DOHH2 (cell line): ENCODE measurements around the gene SYNE4.

Source experiments
- H3F3A ChIP-seq: fragments of 200-600 bp; sonication (generic), shearing (Covaris generic); 2 replicates; pipeline ENCODE4 v1.6.0; 2016; ENCODE audit warnings: antibody characterized with exemption, mild to moderate bottlenecking; ENCODE audit not compliant: control insufficient read depth, insufficient read depth
- H3K27ac ChIP-seq: fragments of 200-600 bp; sonication (generic); 2 replicates; pipeline ENCODE4 v1.5.1; 2014; ENCODE audit warnings: low read depth, mild to moderate bottlenecking, low read length, moderate library complexity
- H3K27me3 ChIP-seq: fragments of 200-600 bp; sonication (generic); 2 replicates; pipeline ENCODE4 v1.6.1; 2014; ENCODE audit warnings: mild to moderate bottlenecking, low read length, mixed read lengths; ENCODE audit not compliant: control insufficient read depth
- H3K36me3 ChIP-seq: fragments of 200-600 bp; sonication (generic); 2 replicates; pipeline ENCODE4 v1.6.1; 2014; ENCODE audit warnings: mild to moderate bottlenecking, low read length, moderate library complexity, mixed read lengths; ENCODE audit not compliant: control insufficient read depth
- H3K4me1 ChIP-seq: fragments of 200-600 bp; sonication (generic); 2 replicates; pipeline ENCODE4 v1.6.1; 2014; ENCODE audit warnings: mild to moderate bottlenecking, low read length, mixed read lengths; ENCODE audit not compliant: control insufficient read depth
- H3K4me2 ChIP-seq: fragments of 200-600 bp; sonication (generic); 2 replicates; pipeline ENCODE4 v1.6.0; 2014; ENCODE audit warnings: mild to moderate bottlenecking, low read length, moderate library complexity
- H3K4me3 ChIP-seq: fragments of 200-600 bp; sonication (generic); 2 replicates; pipeline ENCODE4 v1.5.1; 2014; ENCODE audit warnings: mild to moderate bottlenecking, low read length, mixed read lengths
- H3K79me2 ChIP-seq: fragments of 200-600 bp; sonication (generic); 2 replicates; pipeline ENCODE4 v1.6.1; 2014; ENCODE audit warnings: mild to moderate bottlenecking, low read length, mixed read lengths; ENCODE audit not compliant: control insufficient read depth
- H3K9me2 ChIP-seq: fragments of 200-600 bp; sonication (generic); replicated peaks from 2 replicates; pipeline ENCODE4 v1.6.1; 2014; ENCODE audit warnings: mild to moderate bottlenecking, low read length, mixed read lengths; ENCODE audit not compliant: control insufficient read depth
- H3K9me3 ChIP-seq: fragments of 200-600 bp; sonication (generic); 2 replicates; pipeline ENCODE4 v1.6.1; 2014; ENCODE audit warnings: antibody characterized with exemption, low read length, mixed read lengths; ENCODE audit not compliant: control insufficient read depth, insufficient read depth
- H4K20me1 ChIP-seq: fragments of 200-600 bp; sonication (generic); 2 replicates; pipeline ENCODE4 v1.6.0; 2014; ENCODE audit warnings: low read depth, mild to moderate bottlenecking, antibody characterized with exemption, low read length, moderate library complexity; ENCODE audit not compliant: control insufficient read depth, insufficient read depth
- CTCF ChIP-seq: fragments of 200-600 bp; sonication (generic); IDR thresholded peaks from one replicate; pipeline ENCODE4 v1.5.1; 2014; ENCODE audit warnings: antibody characterized with exemption, mild to moderate bottlenecking, low read depth, low read length; ENCODE audit not compliant: poor library complexity, severe bottlenecking
- EZH2phosphoT487 ChIP-seq: fragments of 200-600 bp; sonication (generic); IDR thresholded peaks from 2 replicates; pipeline ENCODE4 v1.6.1; 2017; ENCODE audit warnings: borderline replicate concordance, mild to moderate bottlenecking, antibody characterized with exemption, low read length, moderate library complexity, mixed read lengths

The SYNE4 gene, protein sequence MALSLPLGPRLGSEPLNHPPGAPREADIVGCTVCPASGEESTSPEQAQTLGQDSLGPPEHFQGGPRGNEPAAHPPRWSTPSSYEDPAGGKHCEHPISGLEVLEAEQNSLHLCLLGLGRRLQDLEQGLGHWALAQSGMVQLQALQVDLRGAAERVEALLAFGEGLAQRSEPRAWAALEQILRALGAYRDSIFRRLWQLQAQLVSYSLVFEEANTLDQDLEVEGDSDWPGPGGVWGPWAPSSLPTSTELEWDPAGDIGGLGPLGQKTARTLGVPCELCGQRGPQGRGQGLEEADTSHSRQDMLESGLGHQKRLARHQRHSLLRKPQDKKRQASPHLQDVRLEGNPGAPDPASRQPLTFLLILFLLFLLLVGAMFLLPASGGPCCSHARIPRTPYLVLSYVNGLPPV

DNA sequence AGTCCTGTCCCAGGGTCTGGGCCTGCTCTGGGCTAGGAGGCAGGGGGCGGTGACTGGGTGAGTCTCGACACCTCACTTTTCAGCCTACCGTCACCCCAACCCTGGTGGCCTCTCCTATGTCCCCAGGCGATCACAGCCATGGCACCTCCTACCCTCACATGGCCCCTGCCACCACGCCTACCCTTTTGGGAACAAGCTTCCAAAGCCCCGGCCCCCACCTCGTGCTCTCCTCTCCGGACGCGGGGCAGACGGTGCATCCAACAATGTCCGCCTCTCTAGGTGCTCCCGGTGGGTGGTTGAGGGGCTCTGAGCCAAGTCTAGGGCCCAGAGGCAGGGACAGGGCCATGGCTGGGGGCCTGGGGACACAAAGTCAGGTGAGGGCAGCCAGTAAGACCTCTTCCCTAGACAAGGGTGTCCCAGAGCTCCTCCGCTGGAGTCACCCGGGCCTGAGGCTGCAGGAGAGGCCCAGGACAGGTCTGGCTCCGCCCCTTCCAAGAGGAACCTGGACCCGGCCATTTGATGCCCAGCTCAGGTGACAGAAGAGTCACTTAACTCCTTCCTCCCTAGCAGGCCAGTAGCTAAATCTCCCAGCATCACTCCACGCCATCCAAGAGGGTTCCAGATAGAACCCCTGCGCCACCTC lies at the start of gene SYNE4:
Gene SYNE4 (minus strand): TSS at position 478 of the 643 bp plus-strand sequence. CDS start 132 bp downstream, at position 346.
- no peak for TF ChIP-seq EZH2phosphoT487
- TF ChIP-seq CTCF = no peak
- H3F3A ChIP-seq = 0 out of 2 replicates have a peak, but pooled peaks cover 5% of the 10 kb centered on the region

DNA sequence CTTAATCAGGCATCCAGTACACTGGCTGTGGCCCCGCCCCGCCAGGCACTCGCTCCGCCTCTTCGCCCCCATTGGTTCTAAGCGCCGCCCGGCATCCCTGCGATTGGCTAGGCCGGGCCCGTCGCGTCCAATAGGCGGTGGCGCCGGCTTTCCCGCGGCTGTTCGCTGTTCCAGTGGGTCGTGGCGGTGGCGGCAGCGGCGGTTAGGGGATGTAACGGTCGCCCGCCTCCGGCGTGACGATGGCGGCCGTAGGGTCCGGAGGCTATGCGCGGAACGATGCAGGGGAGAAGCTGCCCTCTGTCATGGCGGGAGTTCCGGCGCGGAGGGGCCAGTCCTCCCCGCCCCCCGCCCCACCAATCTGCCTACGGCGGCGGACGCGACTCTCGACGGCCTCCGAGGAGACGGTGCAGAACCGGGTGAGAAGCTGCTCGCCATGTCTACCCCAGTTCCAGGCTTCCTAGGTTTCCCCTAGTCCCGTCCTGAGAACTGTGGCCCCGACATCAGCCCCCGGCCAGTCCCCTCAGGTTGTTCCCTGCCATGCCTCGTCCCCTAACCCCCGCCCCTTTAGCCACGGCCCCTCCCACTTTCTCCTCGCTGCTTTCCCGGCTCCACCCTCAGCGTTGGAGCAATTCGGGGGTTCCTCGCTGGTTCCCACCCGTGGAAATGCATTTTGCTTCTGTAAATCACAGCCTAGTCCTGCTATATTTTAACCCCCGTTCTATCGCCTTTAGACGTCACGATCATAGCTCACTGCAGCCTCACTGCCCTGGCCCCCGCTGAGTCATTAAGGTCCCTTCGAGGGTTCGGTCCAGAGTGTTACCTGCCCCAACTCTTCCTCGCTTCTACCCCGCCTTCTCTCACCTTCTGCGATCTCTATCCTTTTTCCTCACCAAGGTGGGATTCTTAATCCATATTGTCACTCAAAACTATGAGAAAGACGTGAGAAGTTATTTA lies 46.4 kb upstream of the SYNE4 start, which contains the start of gene WDR62:
Gene WDR62 (plus strand): TSS at position 165 of the 954 bp plus-strand sequence. CDS start 75 bp downstream, at position 240.
- H3K4me2 ChIP-seq = peak within 1 kb of the TSS; percentile 73
- TF ChIP-seq CTCF (no peak), EZH2phosphoT487 (no peak)

More for the DNA sequence above, at the start of gene SYNE4:
- H3K27me3 ChIP-seq = no peaks in the 10 kb centered on the region
- H3K79me2 ChIP-seq = peaks cover 6% of the 10 kb centered on the region
- no peaks in the 10 kb centered on the region for H3K9me3 ChIP-seq
- H3K27ac ChIP-seq = no peak within 1 kb of the TSS
- no peaks in the 10 kb centered on the region for H3K36me3 ChIP-seq
- peaks cover 8% of the 10 kb centered on the region for H3K4me1 ChIP-seq
- H3K9me2 ChIP-seq = no peaks in the 10 kb centered on the region
- H3K4me2 ChIP-seq = no peak within 1 kb of the TSS
- H3K4me3 ChIP-seq = no peak within 1 kb of the TSS
- no peaks in the 10 kb centered on the region for H4K20me1 ChIP-seq

GRCh38 chr19:36054119-36054732 lies 45.6 kb upstream of the SYNE4 start, which contains the start of gene THAP8:
Gene THAP8 (minus strand): TSS chr19:36054285. CDS start chr19:36054217, 68 bp downstream.
- Histone ChIP-seq H3K4me2 (peak within 1 kb of the TSS; percentile 73), H3K9me2 (no peaks in the 10 kb centered on the region), H3K9me3 (no peaks in the 10 kb centered on the region), H4K20me1 (peaks cover 4% of the 10 kb centered on the region), H3K4me3 (peak within 1 kb of the TSS; percentile 88), H3K79me2 (peaks cover 54% of the 10 kb centered on the region), H3F3A (no peaks in the 10 kb centered on the region), H3K4me1 (peaks cover 27% of the 10 kb centered on the region), H3K36me3 (peaks cover 34% of the 10 kb centered on the region), H3K27ac (peak within 1 kb of the TSS; percentile 88), H3K27me3 (no peaks in the 10 kb centered on the region)
- peak; percentile 56 for TF ChIP-seq CTCF
- TF ChIP-seq EZH2phosphoT487 = no peak

More for the DNA sequence above, 46.4 kb upstream of the SYNE4 start, which contains the start of gene WDR62:
- H3F3A ChIP-seq = no peaks in the 10 kb centered on the region
- no peaks in the 10 kb centered on the region for H3K27me3 ChIP-seq
- H3K4me1 ChIP-seq = peaks cover 27% of the 10 kb centered on the region
- H4K20me1 ChIP-seq = peaks cover 4% of the 10 kb centered on the region
- peaks cover 62% of the 10 kb centered on the region for H3K79me2 ChIP-seq
- no peaks in the 10 kb centered on the region for H3K9me2 ChIP-seq
- H3K4me3 ChIP-seq = peak within 1 kb of the TSS; percentile 88
- peaks cover 42% of the 10 kb centered on the region for H3K36me3 ChIP-seq
- no peaks in the 10 kb centered on the region for H3K9me3 ChIP-seq
- peak within 1 kb of the TSS; percentile 88 for H3K27ac ChIP-seq
